ENCODE data around the gene IRF4.
"Not testable (repeated sequence)": the region's sequence is repeated elsewhere in the genome, so short reads cannot be mapped to it uniquely, and the experiment has no call there.

Gene IRF4

DNA sequence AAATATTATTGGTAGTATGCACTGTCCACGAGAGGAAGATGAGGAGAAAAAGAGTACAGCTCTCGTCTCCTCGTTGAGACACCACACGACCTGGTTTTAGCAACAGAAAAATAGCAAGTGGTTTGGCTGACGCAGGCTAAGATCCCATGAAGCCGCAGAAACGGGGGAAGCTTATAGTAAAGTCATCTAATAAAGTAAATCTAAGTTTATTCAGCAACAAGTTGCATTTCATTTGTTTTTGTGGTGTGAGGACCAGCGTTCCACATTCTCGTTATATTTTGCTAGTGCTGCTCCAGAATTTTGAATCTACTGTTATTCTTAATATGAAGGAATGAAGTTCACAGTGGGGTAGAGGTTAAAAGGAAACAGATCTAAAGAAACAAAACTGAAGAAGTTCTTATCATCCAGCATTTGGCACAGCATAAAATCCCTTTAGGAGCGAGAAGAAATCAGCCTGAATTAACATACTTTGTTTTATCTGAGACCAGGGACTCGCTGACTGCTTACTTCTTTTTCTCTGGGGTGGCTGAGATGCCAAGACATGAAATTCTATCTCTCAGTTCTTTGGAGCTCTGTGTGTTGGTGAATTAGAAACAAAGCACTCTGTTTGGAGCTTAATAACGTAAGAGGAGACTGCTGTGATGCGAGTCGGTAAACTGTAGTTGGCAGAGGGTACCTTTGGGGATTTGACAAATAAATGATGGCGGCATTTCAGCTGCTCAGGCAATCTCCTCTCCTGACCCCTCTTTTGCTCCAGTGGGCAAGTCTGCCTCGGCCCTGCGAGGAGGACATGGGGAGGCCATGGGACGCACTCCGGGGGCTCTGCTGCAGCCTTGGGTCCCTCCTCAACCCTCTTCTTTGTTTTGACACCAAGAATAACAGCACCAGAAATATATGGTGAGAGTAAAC lies 24.9 kb upstream of the IRF4 start:
- DNase-seq, result no peak

DNA sequence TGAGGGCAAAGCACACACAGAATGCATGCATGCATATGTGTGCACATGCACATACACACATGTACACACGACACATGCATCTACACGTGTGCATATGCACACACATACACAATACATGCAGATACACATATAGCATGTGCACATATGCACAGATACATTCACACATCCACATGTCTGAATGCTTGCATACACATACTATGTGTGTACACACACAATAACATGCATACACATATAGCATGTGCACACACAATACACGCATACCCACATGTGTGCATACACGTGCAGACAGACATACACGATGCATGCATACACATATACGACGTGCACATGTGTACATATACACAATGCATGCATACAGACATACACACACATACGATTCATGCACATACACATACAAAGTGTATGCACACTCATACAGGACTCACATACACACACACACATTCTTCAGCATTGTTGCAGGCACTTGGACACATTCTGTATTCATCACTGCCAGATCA lies 24.2 kb upstream of the IRF4 start:
- DNase-seq, result no peak

DNA sequence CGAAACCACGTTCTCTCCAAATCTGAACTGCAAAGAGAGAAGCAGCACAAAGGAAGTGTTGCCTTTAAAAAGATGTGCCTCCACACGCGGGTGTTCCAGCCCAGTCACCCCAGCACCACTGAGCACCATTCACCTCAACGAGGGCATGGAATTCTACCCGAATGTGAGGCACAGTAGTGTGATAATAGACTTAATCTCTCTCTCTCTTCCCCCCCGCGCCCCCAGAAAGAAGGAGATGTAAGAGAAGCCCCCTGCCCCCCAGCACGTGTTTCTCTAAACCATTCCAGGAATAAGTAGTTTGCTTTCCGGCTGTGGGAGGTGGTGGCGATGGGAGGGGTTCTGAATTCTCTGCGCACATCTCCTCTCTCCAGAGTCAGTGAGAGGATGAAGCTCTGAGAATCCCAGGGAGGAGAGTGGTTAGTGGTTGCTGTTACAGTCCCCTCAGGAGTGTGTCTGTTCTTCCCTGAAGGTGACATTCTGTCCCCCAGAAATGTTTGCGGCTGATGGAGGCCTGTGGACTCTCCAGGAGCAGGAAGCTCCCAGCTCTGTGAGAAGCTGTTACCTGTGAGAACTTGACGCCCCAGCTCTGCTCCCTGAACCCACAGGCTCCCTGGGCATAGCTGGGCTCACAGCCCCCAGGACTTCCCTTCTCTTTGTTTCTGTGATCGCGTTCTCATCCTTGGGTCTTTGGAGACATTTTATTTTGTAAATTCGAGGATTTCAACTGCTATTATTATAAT lies 23.5 kb upstream of the IRF4 start:
- DNase-seq, result no peak

DNA sequence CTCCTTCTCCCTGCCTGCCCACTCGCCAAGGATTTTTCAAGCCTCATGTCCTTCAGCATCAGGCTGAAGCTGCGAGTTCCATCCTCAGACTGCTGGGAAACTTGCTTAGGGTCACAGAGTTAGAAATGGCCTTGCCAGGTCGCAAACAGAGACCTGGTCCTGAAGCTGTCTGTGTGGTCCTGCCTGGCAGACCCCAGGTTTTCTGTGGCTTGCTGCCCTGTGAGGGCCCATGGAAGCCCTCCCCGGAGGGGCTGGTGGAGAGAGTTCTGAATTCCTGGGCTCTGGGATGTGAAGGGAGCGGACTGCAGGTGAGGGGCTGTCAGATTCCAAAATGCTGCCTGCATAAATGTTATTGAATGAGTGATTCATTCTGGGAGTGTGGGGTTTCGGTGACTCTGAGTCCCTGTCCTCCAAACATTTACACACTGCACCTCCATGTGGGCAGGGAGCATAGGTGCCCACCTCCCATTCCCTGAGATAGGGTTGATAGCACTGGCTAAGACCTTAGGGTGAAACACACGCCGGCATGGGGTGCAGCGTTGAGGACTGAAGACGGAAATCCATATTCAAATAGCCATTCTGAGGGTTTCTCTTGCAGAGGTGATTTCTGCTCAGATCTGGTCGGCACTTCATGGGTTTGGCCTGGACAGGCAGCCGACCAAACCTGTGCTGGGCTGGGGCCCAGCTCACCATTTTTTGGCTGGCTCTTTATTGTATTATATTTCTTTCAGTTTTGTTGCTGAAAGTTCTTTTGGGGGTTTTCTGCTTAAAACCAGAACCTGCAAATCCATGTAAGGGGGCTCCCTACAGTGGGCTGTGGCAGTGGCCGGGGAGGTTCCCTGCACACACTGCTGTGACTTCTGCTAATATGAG lies 21.8 kb upstream of the IRF4 start:
- no peak for DNase-seq

DNA sequence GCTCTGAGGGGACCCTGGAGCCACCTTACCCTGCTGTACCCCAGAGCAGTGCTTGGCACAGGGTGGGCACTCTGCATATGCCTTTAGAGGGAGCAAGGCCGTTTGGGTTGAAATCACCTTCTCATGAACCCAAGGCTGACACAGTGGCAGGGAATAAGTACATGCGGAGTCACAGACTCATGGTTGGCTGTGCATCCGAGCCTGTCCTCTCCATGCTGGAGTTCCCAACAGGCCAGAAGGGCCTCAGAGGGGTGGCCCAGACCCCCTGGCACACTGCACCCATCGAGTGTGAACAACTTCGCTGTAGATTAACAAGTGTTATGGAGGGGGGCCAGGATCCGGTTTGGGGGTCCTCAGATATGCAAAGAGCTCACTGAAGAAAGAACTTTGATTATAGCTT lies 21.0 kb upstream of the IRF4 start:
- DNase-seq, result no peak

DNA sequence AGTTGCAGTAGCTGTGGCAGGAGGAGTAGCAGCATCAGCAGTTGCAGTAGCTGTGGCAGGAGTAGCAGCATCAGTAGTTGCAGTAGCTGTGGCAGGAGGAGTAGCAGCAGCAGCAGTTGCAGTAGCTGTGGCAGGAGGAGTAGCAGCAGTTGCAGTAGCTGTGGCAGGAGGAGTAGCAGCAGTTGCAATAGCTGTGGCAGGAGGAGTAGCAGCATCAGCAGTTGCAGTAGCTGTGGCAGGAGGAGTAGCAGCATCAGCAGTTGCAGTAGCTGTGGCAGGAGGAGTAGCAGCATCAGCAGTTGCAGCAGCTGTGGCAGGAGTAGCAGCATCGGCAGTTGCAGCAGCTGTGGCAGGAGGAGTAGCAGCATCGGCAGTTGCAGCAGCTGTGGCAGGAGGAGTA lies 19.7 kb upstream of the IRF4 start:
- not testable (repeated sequence) for DNase-seq

DNA sequence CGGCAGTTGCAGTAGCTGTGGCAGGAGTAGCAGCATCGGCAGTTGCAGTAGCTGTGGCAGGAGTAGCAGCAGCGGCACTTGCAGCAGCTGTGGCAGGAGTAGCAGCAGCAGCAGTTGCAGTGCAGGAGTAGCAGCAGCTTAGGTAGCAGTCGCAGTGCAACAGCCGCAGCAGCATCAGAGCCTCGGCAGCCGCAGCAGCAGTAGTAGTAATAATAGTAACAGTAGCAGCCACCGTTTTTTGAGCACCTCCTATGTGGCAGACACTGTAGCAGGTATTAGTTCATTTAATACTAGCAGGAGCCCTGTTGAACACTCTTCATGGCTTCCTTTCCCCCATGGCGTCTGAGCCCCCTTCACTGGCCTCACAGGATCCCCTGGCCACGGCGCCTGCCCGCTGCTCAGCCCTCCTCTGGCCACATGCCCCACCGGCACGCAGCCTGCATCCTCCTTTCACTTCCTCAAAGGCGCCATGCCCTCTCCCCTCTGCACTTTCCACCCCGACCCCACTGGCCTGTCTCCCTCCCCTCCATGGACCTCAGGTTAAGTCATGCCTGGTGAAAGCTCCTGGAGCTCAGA lies 19.1 kb upstream of the IRF4 start:
- no peak for DNase-seq

DNA sequence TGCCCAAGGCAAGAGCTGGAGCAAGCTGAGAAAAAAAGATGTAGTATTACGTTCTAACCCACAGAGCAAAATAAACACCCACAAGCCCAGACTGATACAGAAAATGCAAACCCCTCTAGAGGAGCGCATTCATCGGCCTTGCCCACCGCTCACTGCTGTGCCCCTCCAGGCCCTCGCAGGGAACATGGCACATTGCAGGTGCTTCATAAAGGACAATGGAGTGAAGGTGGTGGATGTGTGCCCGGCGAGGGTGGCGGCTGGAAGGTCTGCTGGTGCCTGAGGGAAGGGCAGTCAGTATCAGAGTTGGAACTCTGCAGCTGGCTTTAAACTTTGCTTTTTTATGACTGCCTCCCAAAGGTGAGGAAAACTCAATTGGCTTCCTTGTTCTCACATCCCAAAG lies 18.5 kb upstream of the IRF4 start:
- no peak for DNase-seq

DNA sequence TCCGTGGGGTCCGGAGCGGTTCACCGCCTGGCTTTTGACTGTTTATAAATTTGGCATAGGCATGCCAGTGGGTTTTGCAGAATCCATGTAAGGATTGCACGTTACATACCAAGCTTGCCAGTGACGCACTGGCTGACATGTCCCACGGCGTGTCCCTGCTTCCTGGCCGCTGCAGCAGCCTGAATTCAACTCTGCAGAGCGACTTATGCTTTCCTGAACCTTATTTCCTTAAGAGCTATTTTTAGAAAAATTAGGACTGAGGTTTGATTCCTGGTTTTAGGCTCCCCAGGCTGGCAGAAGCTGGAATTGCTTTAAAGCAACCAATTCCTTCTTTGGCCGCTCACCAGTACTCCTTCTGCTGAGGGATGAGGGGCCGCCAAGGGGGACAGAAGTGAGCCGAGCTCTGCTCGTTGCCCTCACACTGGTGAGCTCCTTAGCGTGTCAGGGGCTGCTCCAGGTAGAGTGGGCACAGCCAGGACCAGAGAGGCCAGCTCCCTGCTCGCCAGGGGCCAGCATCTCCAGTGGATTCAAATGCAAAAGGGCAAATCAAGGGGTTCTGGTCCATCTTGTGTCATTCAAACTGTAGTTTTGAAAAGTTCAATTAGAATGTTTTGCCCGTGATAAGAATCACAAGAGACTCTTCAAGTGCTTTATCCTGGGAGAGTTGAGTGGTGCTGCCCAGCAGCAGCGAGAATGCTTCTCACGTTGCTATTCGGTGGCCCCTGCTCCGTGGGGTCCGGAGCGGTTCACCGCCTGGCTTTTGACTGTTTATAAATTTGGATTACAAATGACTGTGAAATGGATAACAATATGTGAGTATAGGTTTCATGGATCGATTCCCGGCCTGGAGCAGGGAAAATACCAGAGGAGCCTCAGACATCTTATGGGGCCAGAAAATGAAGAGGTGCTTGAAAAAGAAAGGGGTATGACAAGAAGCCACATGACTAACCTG lies 17.5 kb upstream of the IRF4 start:
- no peak for DNase-seq

DNA sequence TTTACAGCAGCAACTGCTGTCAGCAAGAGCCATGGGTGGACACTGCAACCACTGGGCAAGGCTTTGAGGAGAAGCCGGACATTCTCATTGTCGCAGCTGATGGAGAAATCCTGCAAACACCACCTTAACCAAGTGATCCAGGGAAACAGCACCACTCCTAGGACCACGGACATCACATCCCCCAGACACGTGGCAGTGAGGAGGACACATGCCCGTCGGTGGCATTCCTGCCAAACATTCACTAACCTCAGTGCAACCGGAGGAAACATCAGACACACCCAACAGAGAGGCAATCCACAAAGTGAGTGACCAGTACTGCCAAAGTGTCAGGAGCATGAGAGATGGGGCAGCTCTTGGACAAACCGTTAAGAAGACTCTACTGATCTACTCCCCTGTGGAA lies 16.6 kb upstream of the IRF4 start:
- DNase-seq, result no peak

DNA sequence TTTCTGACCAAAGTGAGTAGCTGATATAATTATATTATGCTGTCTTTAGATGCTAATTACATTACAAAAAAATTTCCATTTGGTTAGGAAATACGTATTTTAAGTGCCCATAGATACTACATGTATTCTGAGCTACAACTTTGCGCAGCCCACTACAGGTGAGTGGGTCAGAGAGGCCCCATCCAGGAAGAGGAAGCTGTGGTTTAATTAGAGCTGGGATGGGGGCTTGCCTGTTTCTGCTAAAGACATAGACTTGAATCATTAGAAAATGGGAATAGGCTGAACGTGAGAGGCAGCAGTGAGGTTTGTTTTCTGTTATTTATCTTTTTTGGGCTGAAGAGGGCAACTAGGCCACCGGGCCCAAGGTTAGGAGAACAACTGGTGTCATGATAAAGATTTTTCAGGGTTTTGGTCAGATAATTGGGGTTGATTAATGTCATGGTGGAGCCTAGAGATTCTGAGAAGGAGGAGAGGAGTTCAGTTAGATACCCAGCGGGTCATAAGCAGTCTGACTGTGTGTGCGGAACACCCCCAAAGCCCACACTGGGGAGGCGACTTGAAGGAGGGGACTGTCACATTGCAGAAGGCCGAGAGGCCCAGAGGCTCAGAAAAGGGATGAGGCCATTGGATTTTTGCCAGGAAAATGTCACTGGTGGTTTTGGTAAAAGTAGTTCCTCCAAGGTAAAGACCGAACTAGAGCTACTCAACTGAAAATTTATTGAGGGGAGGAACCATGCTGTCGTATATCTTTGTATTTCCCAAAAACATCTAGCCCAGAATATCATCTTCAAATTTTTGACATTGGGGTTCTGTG lies 14.5 kb upstream of the IRF4 start:
- DNase-seq, result no peak

DNA sequence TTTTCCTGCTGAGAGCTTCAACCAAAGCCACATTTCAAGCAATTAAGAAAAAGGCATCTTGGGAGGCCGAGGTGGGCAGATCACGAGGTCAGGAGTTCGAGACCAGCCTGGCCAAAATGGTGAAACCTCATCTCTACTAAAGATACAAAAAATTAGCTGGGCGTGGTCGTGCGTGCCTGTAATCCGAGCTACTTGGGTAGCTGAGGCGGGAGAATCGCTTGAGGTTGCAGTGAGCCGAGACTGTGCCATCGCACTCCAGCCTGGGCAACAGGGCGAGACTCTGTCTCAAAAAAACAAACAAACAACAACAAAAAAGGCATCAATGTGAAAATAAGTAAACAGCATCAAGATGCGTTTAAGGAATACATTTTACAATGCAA lies 13.9 kb upstream of the IRF4 start:
- DNase-seq, result not testable (repeated sequence)

DNA sequence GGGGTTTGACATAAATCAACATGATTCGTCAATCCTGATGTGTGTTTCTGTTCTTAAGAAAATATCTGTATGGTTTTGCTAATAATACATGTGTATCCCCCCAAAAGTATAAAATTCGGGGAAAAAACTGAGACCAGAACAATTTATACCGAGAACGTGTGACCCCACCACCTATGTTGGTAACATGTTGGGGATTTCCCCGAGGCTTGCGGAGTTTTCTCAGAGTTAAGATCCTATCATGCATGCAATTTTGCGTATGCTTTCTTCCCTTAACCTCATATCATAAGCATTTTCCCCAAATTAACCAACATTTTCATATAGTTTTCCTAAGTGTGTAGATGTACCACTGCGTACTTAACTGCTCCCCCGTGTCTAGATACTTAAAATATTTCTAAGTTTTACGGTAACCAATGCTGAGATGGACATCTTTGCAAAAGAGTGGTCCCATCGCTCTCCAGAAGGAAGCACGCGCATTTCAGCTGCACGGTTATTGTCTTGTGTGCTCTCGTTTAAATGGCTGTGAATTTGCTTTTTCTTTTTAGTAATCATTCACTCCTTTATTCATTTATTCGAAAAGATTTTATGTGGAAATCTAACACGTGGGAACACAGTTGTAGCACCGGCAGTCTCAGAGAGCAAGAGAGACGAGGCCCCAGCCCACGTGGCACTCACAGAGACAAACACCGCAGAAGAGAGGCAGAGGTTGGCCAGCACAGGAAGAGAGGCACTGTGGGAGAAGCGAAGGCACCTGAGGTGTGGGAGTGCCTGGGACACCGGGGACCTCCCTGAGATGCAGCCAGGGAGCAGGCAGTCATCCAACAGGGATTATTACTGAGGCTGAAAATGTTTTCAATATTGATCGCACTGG lies 13.2 kb upstream of the IRF4 start:
- no peak for DNase-seq

DNA sequence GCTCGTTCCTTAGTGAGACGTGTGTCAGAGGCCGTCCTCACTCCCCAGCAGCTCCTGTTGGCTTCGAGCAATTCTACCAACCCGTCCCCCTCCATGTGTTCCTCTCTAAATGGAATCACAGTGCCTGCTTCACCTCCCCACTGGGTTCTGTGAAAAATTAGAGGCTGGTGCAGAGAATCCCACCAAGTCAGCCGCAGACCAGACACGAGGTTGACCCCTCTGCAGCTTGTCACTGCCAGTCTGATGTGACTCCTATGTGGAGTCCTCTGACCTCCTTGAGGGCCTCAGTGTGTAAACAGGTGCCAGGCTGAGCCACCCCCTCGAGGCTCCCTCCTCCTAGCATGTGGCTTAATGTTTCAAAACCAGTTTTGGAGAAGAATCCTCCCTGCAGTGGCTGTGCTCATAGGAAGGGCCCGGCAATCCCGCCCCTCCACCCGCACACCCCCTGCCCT lies 12.6 kb upstream of the IRF4 start:
- no peak for DNase-seq

DNA sequence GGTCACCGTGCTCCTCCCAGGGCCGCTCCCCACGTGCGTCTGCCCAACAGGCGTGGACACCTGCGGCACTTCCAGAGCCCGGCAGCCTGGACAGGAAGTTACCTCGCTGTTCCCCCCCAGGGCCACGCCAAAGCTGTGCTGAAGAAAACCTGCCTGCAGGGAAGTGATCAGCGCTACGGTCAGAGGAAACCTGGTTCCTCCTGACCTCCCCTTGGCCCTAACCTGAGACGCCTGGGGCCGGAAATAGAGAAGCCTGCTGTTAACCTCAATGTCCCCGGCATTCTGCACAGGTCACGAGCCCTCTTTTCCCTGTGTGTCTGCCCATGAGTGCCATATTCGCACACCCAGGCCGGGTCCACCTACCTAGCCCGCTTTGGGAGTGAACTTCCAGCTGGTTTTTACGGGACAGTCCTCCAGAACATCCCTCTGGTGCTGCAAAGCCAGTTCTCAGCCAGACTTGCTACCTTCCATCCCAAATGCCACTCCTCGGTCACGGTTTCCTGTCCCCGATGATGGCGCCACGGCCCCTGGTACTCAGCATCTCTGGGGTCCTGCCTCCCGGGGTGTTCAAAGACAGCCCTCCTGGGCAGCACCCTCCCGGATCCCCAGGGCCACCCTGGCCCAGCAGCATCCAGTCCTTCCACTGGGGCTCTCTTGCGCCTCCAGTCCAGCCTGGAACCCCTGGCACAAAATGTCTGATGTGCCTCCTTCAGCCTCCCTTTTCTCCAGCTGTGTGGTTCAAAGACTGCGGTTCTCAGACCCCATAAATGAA lies 12.0 kb upstream of the IRF4 start:
- no peak for DNase-seq

DNA sequence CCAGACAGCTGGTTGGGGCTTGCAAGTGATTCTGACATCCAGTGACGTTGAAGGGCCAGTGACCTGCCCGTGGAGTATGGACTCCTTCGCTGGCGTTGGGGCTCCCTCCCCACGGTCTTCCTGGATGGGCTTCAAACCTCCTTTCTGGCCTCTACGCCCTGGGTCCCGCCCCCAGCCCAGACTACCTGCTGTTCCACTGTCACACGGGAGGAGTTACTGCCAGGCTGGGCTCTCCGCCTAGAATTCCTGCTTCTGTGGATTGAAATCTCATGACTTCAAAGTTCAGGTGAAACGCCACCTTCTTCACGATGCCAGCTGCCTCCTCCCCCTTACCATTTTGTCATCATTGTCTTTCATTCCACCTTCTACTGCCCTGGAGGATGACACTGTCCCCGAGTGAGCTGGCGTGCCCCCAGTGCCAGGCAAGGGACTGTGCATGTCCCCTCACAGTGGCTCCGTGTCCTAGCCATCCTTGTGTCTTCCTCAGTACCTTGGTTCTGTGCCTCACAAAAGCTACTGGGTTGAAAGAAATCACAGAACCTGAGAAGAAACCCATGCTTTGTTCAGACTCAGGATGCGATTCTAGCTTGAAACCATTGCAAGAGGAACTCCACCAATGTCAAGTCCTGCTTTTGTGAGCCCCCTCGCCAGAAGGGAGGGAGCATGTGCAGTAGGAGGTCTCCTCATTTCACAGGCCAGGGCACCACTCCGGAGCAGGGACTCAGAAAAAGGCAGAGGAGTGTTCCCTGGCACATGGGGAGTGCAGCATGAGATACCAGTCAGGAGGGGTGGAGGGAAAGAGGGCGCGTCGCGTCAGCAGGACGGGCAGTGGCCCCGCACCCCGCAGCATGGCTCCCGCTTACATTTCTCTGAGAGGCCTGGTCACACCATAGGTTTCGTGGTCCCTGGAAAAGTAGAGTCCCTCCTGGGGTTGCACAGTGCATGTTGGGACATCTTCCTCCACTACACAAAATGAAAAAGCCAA lies 11.0 kb upstream of the IRF4 start:
- no peak for DNase-seq

DNA sequence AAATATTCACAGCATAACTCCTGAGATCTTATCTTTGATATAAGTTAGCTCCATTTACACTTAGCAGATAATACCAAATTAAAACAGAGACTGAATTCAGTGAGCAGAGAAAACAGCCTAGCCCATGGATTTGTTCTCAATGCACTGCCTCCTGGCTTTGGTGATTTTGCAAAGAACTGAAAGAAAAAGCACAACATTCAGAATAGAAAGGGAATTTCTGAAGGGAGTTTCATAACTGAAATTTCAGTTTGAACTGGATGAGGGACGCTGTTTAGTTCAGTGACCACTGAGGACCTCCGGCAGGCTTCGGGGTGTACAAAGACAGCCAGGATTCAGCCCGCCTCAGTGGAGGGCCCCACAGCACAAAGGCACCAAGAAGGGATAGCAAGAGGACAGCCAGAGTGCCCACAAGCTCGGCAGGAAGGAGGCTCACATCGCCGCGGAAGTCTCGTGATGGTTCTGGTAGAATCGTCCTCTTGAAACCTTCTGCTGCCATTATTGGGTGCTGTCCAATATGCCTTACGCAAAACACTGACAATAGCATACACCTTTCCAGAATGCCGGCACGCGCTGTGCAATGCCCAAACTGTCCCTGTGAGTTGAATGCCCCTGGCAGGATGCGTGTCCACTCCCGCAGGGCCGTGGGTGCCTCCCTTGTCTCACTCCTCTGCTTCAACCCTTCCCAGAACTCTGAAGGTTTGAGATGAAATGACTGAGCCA lies 9.7 kb upstream of the IRF4 start:
- no peak for DNase-seq

All from OCI-M1 (cell line).